ENCODE results near the gene TSHZ2.
"Not testable (repeated sequence)": the region's sequence is repeated elsewhere in the genome, so short reads cannot be mapped to it uniquely, and the experiment has no call there.

The TSHZ2 gene

DNA sequence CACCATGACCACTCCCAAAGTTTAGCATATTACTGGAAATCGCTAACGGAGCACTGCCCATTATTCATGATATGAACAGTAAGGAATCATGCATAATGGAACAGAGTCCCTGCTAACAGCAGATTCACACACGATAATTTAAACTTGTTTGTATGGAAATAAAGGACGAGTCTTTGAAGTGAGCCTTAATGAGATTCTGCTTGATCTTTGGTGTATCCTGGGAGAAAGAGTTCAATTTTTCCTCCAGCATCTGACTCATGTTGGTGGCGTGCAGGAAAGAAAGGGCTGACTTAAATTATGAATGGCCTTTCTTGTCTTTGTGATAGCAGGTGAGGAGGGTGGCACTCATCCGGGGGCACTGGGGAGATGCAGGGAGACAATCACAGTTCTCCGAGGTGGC lies 426.9 kb downstream of the TSHZ2 start:
- no peak for DNase-seq

DNA sequence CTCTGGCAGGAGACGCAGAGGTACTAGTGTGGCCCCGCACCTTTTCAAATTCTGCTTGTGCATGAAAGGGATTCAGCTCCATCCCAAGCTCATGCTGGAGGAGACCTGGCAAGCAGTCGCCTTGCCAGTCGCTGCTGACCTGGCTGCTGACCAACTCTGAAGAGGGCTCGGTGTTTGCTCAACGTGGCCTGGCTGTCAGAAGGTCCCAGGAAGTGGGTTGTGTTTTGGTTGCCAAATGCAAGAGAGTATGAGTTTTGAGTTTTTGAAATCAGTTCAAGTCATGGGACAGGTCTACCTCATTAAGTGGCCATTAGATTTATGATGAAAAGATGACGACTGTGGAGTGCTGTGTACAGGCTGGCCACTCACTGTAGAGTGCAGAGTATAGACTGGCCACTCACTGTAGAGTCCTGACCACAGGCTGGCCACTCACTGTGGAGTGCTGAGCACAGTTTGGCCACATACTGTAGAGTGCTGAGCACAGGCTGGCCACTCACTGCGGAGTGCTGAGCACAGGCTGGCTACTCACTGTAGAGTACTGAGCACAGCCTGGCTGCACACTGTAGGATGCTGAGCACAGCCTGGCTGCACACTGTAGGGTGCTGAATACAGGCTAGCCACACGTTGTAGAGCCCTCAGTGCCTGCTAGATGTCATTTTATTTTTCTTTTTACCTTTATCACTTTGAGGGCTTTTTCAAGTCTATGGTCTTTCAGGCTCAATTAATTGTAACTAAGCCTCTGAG lies 427.6 kb downstream of the TSHZ2 start:
- DNase-seq, result no peak

DNA sequence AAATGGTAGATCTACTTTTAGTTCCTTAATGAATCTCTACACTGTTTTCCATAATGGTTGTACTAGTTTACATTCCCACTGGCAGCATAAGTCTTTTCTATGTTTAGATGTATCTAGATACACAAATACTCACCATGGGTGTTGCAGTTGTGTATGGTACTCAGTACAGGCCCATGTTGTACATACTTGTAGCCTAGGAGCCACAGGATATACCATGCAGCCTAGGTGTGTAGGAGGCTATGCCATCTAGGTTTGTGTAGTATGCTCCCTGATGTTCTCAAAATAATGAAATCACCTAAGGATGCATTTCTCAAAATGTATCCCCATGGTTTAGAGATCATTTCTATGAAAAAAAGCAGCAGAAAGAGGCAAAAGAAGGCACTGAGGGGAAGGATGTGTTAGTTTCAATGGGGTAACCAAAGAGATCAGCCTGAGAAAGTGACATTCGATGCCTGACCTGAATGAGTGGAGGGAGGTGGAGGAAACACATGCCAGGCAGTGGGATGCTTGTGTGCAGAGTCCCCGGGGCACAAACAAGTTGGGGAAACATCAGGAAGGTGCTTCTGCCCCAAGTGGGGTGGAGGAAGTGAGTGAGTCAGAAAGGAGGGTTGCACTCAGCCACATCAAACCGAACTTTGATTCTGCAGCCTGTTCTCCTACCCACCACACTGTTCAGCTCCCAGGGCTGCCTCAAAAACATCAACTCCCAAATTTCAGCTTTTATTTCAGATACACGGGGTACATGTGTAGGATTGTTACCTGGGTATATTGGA lies 430.3 kb downstream of the TSHZ2 start:
- DNase-seq, result peak; percentile 63

GRCh38 chr20:53403029-53403428 lies 430.9 kb downstream of the TSHZ2 start:
- no peak for DNase-seq

- no peak for DNase-seq
These were observed 433.0 kb downstream of the TSHZ2 start for GRCh38 chr20:53405139-53405538.

DNA sequence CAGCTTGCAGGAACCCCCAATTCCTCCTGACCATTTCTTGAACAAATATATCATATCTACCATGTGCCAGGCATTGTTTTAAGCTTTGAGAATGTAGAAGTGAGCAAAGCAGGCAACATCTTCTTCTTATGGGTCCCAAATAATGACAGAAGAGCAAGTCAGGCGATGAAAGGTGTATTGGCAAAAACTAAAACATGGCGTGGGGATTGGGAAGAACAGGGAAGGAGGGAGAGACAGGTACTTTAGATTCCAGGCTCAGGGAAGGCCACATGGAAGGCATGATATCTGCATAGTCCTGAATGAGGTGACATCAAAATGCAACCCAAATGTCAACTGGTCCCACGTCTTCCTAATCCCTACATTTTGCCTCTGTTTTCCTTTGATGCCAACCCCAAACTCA lies 434.4 kb downstream of the TSHZ2 start:
- no peak for DNase-seq

- DNase-seq, result no peak
These were observed 436.7 kb downstream of the TSHZ2 start for GRCh38 chr20:53408691-53409446.

DNA sequence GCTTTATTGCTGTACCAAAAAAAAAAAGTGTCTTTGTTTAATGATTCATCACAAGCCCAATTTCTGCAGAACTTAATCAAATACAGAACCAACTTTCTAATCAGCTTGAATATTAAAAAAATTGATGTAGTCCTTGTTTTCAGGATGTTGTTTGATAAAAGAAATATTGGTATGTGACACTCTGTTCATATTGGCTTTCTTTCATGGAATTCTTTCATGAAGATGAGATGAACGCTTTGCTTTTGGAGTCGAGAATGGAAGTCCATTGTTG lies 437.2 kb downstream of the TSHZ2 start:
- DNase-seq, result no peak

DNA sequence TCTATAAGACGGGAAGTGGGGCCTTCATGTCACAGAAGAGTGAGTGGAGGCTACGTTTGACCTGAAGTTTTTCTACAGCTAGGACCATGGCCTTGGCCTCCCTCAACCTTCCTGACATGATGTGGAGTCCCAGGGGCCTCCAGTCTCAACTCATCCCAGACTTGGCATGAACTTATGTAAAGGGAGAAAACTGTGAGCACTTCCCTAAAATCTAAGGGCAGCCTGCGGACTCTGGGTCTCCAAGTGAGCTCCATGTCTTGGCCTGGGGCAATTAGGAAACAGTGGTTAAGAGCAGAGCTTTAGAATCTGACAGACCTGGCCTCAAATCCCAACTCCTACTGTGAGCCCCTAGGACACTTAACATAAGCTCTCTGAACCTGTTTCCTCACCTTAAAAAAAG lies 439.0 kb downstream of the TSHZ2 start:
- no peak for DNase-seq

- DNase-seq, result no peak
These were observed 439.7 kb downstream of the TSHZ2 start for GRCh38 chr20:53411891-53412290.

DNA sequence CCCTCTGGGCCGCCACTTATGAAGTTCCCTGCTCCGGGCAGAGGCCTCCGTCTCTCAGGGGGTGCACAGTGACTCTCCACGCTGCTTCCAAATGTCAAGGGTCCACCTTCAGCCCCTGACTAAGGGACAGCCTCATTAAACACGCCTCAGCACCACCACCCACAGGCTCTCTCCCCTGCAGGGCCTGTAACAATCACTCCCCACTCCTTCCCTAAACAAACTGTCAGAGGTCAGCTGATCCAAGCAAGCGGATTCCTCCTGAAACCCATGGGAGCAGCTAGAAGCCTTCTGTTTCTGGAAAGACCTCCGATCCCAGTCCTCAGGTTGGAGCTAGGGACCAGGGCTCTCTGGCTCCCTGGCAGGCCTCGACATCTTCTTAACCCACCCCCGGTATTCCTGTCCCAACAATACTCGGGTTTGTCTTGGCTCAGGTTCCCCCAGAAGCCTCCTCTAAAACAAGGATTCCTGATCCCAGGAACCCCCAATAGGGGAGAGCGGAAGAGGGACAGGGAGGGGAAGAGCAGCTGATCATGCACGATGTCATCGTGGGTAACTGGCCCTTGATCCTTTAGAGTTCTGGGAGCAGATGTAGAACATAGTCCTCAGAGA lies 440.5 kb downstream of the TSHZ2 start:
- DNase-seq, result no peak

GRCh38 chr20:53413186-53413631 lies 441.1 kb downstream of the TSHZ2 start:
- peak; percentile 64 for DNase-seq

GRCh38 chr20:53413845-53414244 lies 441.7 kb downstream of the TSHZ2 start:
- not testable (repeated sequence) for DNase-seq

- no peak for DNase-seq
These were observed 447.7 kb downstream of the TSHZ2 start for GRCh38 chr20:53419693-53420460.

DNA sequence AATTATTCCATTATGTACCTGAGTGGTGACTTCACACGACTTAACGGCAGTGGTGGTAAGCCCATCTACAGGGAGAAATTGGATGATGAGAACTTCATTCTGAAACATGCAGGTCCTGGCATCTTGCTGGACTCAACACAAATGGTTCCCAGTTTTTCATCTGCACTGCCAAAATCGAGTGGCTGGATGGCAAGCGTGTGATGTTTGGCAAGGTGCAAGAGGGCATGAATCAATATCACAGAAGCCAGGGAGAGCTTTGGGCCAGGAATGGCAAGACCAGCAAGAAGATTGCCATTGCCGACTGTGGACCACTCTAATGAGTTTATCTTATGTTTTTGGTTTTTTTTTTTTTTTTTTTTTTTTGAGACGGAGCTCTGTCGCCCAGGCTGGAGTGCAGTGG lies 449.2 kb downstream of the TSHZ2 start:
- no peak for DNase-seq

DNA sequence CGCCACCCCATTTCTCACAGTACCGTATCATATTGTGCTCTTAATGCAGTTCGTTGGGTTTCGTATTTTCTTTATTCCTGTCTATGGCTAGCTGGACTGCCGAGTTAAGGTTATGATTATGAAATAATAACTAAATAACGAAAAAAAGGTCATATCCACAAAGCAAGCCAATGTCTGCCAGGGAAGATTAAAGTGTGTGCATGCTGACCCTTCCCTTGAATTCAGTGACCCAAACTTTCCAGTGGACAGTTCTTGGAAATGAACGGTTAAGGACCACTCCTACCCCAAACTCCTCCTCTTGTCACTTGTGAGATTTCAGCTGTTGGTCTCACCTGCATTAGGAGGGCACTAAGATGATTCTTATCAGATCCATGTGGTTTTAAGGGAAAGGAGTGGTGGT lies 449.9 kb downstream of the TSHZ2 start:
- no peak for DNase-seq

- no peak for DNase-seq
These were observed 451.5 kb downstream of the TSHZ2 start for GRCh38 chr20:53423587-53424146.

DNA sequence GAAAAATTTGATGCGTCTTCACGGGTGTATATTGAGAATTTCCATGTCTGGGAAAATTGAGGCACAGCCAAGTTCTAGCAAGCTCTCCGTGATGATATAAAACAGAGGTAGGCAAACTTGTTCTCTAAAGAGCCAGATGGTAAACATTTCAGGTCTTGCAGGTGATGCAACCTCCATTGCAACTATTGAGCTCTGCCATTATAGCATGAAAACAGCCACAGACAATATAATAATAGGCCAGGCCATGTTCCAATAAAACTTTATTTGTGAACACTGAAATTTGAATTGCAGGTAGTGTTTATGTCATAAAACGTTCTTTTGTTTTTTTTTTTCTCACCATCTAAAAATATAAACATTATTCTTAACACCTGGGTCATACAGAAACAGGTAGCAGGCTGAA lies 453.3 kb downstream of the TSHZ2 start:
- DNase-seq, result no peak

DNA sequence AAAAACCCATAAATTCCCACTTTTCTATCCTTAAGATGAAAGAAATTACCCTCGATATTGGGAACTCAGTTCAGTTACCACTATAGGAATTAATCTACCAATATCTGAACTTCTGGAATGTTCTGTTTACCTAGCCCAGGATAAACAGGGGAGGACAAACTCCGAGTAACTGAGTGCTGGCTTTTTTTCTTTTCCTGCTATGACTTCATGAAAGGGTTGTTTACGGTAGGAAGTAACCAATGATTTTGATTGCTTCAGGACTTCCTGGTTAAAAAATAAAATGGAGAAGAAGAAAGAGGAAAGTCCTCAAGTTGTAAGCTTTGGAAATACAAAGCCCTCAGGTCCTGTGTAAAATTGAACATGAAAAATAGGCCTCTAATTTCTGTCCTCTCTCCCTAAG lies 453.8 kb downstream of the TSHZ2 start:
- DNase-seq, result no peak

GRCh38 chr20:53426766-53427312 lies 454.7 kb downstream of the TSHZ2 start:
- no peak for DNase-seq

- no peak for DNase-seq
These were observed 455.8 kb downstream of the TSHZ2 start for GRCh38 chr20:53427951-53428350.

DNA sequence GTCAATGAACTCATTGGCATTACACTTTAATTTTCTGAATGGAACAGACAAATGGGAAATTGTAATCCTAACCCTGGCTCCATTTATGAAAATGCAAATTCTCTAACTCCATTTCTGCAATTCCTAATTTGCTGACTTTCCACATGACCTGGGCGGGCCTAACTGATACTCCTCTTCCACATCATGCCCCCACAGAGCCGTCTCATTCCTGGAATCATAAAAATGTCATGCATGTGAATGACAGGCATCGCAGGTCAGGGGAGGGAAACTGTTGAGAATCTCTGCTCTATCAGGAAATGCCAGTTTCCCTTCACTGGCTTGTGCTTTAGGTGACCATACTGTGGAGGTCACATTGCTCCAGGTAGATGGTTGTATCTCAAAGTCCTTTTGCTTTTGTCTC lies 456.4 kb downstream of the TSHZ2 start:
- DNase-seq, result no peak

Data from CD4-positive, alpha-beta T cell treated with Interleukin-6 for 4 hours (primary cell).